Measurements from ENCODE around the gene SMG9. TPM values are rescaled to one million over a fixed set of nuclear protein-coding genes. Genes with fewer than 3 reads are reported as not detected.

The SMG9 gene
- total RNA-seq, 2 experiments from 2014 or later = 48.9 to 53.1 TPM

DNA sequence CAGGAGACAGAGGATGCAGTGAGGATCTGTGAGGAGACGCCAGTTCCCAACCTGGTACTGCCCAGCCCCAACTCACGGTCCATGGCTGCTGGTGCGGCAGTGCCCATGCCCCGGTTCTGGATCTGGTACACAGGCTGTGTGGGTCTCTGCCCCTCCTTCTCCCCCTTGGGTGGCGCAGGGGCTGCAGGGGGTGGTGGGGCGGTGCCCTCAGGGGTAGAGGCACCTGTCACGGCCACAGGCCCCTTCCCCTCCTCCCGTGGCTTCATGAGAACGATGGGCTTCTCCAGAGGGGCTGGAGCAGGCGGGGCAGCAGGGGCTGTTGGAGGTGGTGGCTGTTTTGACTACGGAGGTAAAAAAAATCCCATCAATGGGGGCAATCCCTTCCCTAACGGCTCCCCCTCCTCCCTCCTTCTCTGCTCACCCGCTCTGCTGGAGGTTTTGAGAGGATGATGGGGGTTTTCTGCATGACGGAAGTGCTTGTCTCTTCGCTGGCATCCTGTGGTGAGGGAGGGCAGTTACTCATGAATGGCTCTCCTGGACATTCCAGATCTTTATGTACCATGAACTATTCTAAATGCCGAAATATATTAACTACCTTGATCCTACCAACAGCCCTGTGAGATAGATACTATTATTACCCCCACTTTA lies 7.1 kb downstream of the SMG9 start:
- CTCF ChIA-PET = interaction anchor here (1.0 to 3.1 kb wide), 3 partner anchors 47 to 63 kb away, joined by 3 to 29 read pairs (median 11); no protein-coding TSS in a partner anchor
- H3K27ac Mint-ChIP-seq = peak overlapping the region; percentile 71

DNA sequence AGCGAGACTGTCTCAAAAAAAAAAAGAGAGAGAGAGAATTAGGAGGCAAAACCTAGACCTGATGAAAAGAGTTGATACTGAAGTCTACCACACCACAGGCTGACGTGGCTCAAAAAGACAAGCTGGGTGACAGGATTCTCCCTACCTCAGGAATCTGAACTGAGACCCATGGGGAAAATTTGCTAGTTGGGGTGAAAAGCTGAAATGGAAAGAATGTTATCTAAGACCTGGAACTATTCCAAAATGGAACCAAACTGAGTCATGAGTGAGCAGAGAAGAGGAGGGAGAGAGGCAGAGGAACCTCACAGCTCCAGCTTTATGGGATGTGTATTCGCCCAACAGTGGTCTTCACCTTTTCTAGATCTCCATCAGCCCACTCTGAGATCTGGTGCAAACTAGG lies 11.7 kb downstream of the SMG9 start:
- intact Hi-C loops (cut with micrococcal nuclease) = no loop called here
- Mint-ChIP-seq H3K27me3 (no peaks in the 10 kb centered on the region), H3K27ac (no peak overlapping the region), H3K4me1 (ENCODE audit: low read depth) (peaks cover 9% of the 10 kb centered on the region), H3K4me3 (no peak overlapping the region), H3K36me3 (ENCODE audit: low read depth) (peaks cover 60% of the 10 kb centered on the region), H3K9me3 (no peaks in the 10 kb centered on the region)
- DNase-seq (no peak), ATAC-seq (no peak)
- TF ChIP-seq, protein P1, sequence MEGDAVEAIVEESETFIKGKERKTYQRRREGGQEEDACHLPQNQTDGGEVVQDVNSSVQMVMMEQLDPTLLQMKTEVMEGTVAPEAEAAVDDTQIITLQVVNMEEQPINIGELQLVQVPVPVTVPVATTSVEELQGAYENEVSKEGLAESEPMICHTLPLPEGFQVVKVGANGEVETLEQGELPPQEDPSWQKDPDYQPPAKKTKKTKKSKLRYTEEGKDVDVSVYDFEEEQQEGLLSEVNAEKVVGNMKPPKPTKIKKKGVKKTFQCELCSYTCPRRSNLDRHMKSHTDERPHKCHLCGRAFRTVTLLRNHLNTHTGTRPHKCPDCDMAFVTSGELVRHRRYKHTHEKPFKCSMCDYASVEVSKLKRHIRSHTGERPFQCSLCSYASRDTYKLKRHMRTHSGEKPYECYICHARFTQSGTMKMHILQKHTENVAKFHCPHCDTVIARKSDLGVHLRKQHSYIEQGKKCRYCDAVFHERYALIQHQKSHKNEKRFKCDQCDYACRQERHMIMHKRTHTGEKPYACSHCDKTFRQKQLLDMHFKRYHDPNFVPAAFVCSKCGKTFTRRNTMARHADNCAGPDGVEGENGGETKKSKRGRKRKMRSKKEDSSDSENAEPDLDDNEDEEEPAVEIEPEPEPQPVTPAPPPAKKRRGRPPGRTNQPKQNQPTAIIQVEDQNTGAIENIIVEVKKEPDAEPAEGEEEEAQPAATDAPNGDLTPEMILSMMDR (IDR thresholded peaks at IDR 0.05) = no peak
- ChIA-PET CTCF (interaction anchor here (1.0 to 4.1 kb wide), 4 partner anchors 23 to 75 kb away, joined by 3 to 26 read pairs (median 4); no protein-coding TSS in a partner anchor), POLR2A (interaction anchor here (0.8 to 1.7 kb wide), 2 partner anchors 11 to 42 kb away, joined by 3 to 4 read pairs; partner anchors contain the start of gene SMG9)

More for the DNA sequence above, 7.1 kb downstream of the SMG9 start:
- H3K36me3 Mint-ChIP-seq (ENCODE audit: low read depth) = peaks cover 60% of the 10 kb centered on the region
- ATAC-seq (peak; percentile 24), DNase-seq (no peak)
- H3K4me3 Mint-ChIP-seq = no peak overlapping the region
- no peaks in the 10 kb centered on the region for H3K9me3 Mint-ChIP-seq
- no peaks in the 10 kb centered on the region for H3K27me3 Mint-ChIP-seq
- intact Hi-C loops (cut with micrococcal nuclease) = no loop called here
- TF ChIP-seq, protein P1 (IDR thresholded peaks at IDR 0.05) = no peak
- peaks cover 26% of the 10 kb centered on the region for H3K4me1 Mint-ChIP-seq (ENCODE audit: low read depth)
- POLR2A ChIA-PET = no interaction called here

DNA sequence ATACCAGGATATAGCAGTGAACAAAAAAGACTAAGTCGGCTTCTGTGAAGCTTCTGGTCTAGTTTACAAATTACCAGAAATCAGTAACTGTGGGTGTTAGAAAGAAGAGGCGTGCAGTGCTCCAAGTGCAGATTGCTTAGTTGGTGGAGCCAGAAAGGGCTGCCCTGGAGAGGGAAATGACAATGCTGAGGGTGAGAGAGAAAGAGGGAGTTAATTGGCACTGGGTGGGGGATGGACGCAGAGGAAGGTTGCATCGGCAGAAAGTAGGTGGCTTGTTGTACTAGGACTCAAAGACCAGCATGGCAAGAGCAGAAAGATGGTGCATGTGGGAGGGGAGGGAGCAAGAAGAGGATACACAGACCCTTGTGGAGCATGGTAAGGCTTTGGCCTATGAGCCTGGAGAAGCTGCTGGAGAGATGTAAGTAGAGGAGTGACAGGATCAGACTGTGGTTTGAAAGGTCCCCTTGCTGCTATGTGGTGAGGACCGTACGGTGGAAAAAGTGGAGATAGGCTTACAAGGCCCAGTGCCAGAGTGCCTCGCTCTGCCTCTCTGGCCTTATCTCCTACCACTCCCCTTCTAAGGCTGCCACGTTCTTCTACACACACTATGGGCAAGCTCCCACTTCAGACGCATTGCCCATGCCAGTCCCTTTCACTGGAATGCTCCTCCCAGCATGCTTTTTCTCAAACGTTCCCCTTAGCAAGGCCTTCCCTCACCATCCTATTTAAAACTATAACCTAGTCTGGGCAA lies 13.5 kb downstream of the SMG9 start:
- H3K27ac Mint-ChIP-seq = peak overlapping the region; percentile 1
- DNase-seq (no peak), ATAC-seq (no peak)
- H3K36me3 Mint-ChIP-seq (ENCODE audit: low read depth) = peaks cover 59% of the 10 kb centered on the region
- peaks cover 6% of the 10 kb centered on the region for H3K4me1 Mint-ChIP-seq (ENCODE audit: low read depth)
- TF ChIP-seq, protein P1 (IDR thresholded peaks at IDR 0.05) = no peak
- ChIA-PET POLR2A (interaction anchor here (0.6 to 1.3 kb wide), 2 partner anchors 9 to 1853 kb away, joined by 3 to 4 read pairs; no protein-coding TSS in a partner anchor), CTCF (interaction anchor here (1.2 kb wide), 1 partner anchor 68 kb away, joined by 4 read pairs; no protein-coding TSS in a partner anchor)
- H3K27me3 Mint-ChIP-seq = no peaks in the 10 kb centered on the region
- no peak overlapping the region for H3K4me3 Mint-ChIP-seq
- intact Hi-C loops (cut with micrococcal nuclease) = no loop called here
- H3K9me3 Mint-ChIP-seq = no peaks in the 10 kb centered on the region

DNA sequence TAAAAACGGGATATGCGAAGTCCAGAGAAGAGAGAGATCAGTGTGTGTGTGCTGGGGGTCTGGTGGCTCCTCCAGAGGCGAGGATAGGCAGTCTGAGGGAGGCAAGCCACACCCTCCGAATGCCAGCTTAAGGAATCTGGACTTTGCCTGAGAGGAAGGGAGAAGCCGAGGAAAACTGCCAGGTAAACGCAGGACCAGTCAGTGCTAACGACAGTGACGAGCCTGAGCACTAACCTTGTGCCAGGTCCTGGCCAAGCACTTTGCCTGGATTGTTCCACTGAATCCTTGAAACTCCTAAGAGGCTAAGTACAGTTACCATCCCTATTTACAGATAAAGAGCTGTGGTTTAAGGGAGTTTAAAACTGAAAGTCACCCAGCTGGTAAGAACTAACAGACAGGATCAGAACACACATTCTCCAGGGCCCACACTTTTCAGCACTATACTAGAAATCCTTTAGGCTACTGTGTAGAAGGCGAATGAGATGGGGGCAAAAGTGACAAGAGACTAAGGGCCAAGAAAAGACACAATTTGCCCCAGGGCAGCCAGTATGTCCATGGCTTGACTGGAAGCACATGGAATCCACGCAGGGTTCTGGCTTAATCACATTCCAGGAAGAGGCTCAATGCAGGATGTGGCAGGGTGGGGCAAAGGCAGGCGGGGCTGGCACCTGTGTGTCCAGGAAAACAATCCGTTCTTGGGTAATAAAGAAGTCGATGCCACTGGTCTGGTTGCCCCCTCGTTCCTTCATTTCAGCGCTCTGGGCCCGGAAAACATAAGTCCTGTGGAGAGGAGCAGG lies 15.1 kb downstream of the SMG9 start:
- Mint-ChIP-seq H3K36me3 (ENCODE audit: low read depth) (peaks cover 53% of the 10 kb centered on the region), H3K27ac (peak overlapping the region; percentile 25), H3K4me1 (ENCODE audit: low read depth) (no peaks in the 10 kb centered on the region), H3K27me3 (no peaks in the 10 kb centered on the region), H3K9me3 (no peaks in the 10 kb centered on the region), H3K4me3 (no peak overlapping the region)
- TF ChIP-seq, protein P1 (IDR thresholded peaks at IDR 0.05) = no peak
- ATAC-seq (no peak), DNase-seq (no peak)
- ChIA-PET POLR2A (interaction anchor here (1.3 kb wide), 1 partner anchor 7 kb away, joined by 3 read pairs; no protein-coding TSS in a partner anchor), CTCF (no interaction called here)
- intact Hi-C loops (cut with micrococcal nuclease) = no loop called here

Data from activated CD8-positive, alpha-beta T cell treated with anti-CD3 and anti-CD28 coated beads for 36 hours (primary cell).